Measurements from ENCODE around the gene PDE6C.

- TF ChIP-seq EZH2 (IDR thresholded peaks at IDR 0.05; ENCODE audit: insufficient read depth, low read length) (no peak), CTCF (IDR thresholded peaks at IDR 0.05; ENCODE audit: insufficient read depth, low read depth, low read length) (no peak)
These were observed 89.5 kb downstream of the PDE6C start for GRCh38 chr10:93701866-93702209.
